HG02943 (cell line): ENCODE results near the gene RSPH1.

Source experiments
- ATAC-seq: cut with Tn5 transposase; IDR thresholded peaks from one replicate; pipeline ENCODE4 v1.9.1; 2021; ENCODE audit warnings: mild to moderate bottlenecking, low read depth, moderate library complexity; ENCODE audit not compliant: unreplicated experiment

RSPH1 gene

GRCh38 chr21:42496120-42496838, at the start of gene RSPH1:
TSS of gene RSPH1 (minus strand) at chr21:42496224. CDS start at chr21:42496186, 38 bp downstream.
- ATAC-seq = peak; percentile 95

- no peak for ATAC-seq
These were observed 49.7 kb upstream of the RSPH1 start for GRCh38 chr21:42545745-42546144.

GRCh38 chr21:42545317-42545716, 49.3 kb upstream of the RSPH1 start:
- ATAC-seq = no peak

- no peak for ATAC-seq
These were observed 48.5 kb upstream of the RSPH1 start for GRCh38 chr21:42544544-42544943.

GRCh38 chr21:42543106-42543847, 47.3 kb upstream of the RSPH1 start:
- no peak for ATAC-seq

GRCh38 chr21:42542596-42542995, 46.6 kb upstream of the RSPH1 start:
- no peak for ATAC-seq

- no peak for ATAC-seq
These were observed 46.2 kb upstream of the RSPH1 start for GRCh38 chr21:42542196-42542595.

- no peak for ATAC-seq
These were observed 45.6 kb upstream of the RSPH1 start for GRCh38 chr21:42541618-42542017.

GRCh38 chr21:42541174-42541573, 45.1 kb upstream of the RSPH1 start:
- no peak for ATAC-seq

GRCh38 chr21:42540396-42540795, 44.4 kb upstream of the RSPH1 start:
- no peak for ATAC-seq

- ATAC-seq = no peak
These were observed 43.9 kb upstream of the RSPH1 start for GRCh38 chr21:42539931-42540343.

GRCh38 chr21:42539342-42539741, 43.3 kb upstream of the RSPH1 start:
- no peak for ATAC-seq

- no peak for ATAC-seq
These were observed 42.7 kb upstream of the RSPH1 start for GRCh38 chr21:42538479-42539275.

GRCh38 chr21:42537106-42537742, 41.2 kb upstream of the RSPH1 start:
- ATAC-seq = no peak

- ATAC-seq = no peak
These were observed 40.6 kb upstream of the RSPH1 start for GRCh38 chr21:42536601-42537000.

- peak; percentile 52 for ATAC-seq
These were observed 39.7 kb upstream of the RSPH1 start for GRCh38 chr21:42535602-42536171.

GRCh38 chr21:42534421-42535378, 38.7 kb upstream of the RSPH1 start:
- no peak for ATAC-seq

GRCh38 chr21:42533963-42534355, 37.9 kb upstream of the RSPH1 start:
- no peak for ATAC-seq

GRCh38 chr21:42533306-42533962, 37.4 kb upstream of the RSPH1 start:
- no peak for ATAC-seq
